Caco-2 (cell line): ENCODE results near the gene PDSS2. TPM values are rescaled to one million over a fixed set of nuclear protein-coding genes. Genes with fewer than 3 reads are reported as not detected.

Source experiments
- BruUV-seq: library from RNA; stranded (reverse); fragments of 400-500 nt; replicated peaks from 2 replicates; lab custom pipeline; 2021; lab: Mats Ljungman, UMichigan
- CTCF ChIA-PET: fragments of 300-600 bp; sonication (Branson Sonifier 250); formaldehyde crosslinking; loops from one replicate; lab custom pipeline; 2022; ENCODE audit warnings: antibody characterized with exemption; lab: Charles Lee
- POLR2A ChIA-PET: fragments of 300-600 bp; sonication (Branson Sonifier 250); formaldehyde crosslinking; loops from one replicate; lab custom pipeline; 2022; ENCODE audit warnings: antibody characterized with exemption; lab: Charles Lee
- DNase-seq, 2 experiments: peaks; one replicate each; pipeline versions ENCODE4 v3.0.0 to v3.0.0-alpha.2; 2020 to 2022
- H3K27me3 ChIP-seq: replicated peaks from 2 replicates; pipeline ENCODE4 v1.6.0; 2011; ENCODE audit warnings: low read length; ENCODE audit not compliant: control insufficient read depth, insufficient read depth
- H3K36me3 ChIP-seq: 2 replicates; pipeline ENCODE4 v1.5.1; 2011; ENCODE audit warnings: low read length; ENCODE audit not compliant: control insufficient read depth, insufficient read depth
- H3K4me1 ChIP-seq: fragments of 250-450 bp; sonication (Bioruptor Pico); 2 replicates; pipeline ENCODE4 v1.5.1; 2020; ENCODE audit warnings: mild to moderate bottlenecking
- H3K4me3 ChIP-seq: 2 replicates; pipeline ENCODE4 v1.5.1; 2011; ENCODE audit warnings: low read depth, mild to moderate bottlenecking, control low read depth, low read length
- H3K9me3 ChIP-seq: fragments of 250-450 bp; sonication (Bioruptor Pico); 2 replicates; pipeline ENCODE4 v1.5.1; 2020; ENCODE audit warnings: mild to moderate bottlenecking, moderate library complexity
- H3K27ac Mint-ChIP-seq: one replicate; pipeline ENCODE4 v1.8.0; 2022; ENCODE audit warnings: mixed read lengths; ENCODE audit not compliant: unreplicated experiment
- H3K27me3 Mint-ChIP-seq: one replicate; pipeline ENCODE4 v1.8.0; 2022; ENCODE audit warnings: mixed read lengths; ENCODE audit not compliant: insufficient read depth, unreplicated experiment
- H3K36me3 Mint-ChIP-seq: one replicate; pipeline ENCODE4 v1.8.0; 2022; ENCODE audit warnings: mild to moderate bottlenecking, mixed read lengths; ENCODE audit not compliant: insufficient read depth, unreplicated experiment
- H3K4me1 Mint-ChIP-seq: one replicate; pipeline ENCODE4 v1.8.0; 2022; ENCODE audit warnings: low read depth, mixed read lengths; ENCODE audit not compliant: unreplicated experiment
- H3K4me3 Mint-ChIP-seq: one replicate; pipeline ENCODE4 v1.8.0; 2022; ENCODE audit warnings: mild to moderate bottlenecking, moderate library complexity, mixed read lengths; ENCODE audit not compliant: unreplicated experiment
- H3K9me3 Mint-ChIP-seq: one replicate; pipeline ENCODE4 v1.8.0; 2022; ENCODE audit warnings: mixed read lengths; ENCODE audit not compliant: unreplicated experiment
- CTCF ChIP-seq, 2 experiments: fragments of 200-600 bp in 1 of 2; IDR thresholded peaks; 1 replicate in 1 of 2; 2 replicates in 1 of 2; pipeline versions ENCODE4 v1.5.1 to v1.8.0; 2011 to 2022; ENCODE audit warnings: antibody characterized with exemption in 1 of 2, control low read depth in 1 of 2, inconsistent platforms in 1 of 2, low read depth in 1 of 2, low read length in 1 of 2, mild to moderate bottlenecking in 1 of 2, moderate library complexity in 1 of 2; ENCODE audit not compliant: insufficient read depth in 1 of 2, severe bottlenecking in 1 of 2, unreplicated experiment in 1 of 2
- intact Hi-C: fragments of 100-400 bp; cut with micrococcal nuclease; formaldehyde crosslinking; loops from one replicate; pipeline ENCODE4 v1.10.0; 2022; ENCODE audit not compliant: unreplicated experiment
- total RNA-seq: library from RNA; stranded (reverse); gene quantifications from 2 replicates; pipeline ENCODE4 v1.2.3, GENCODE V29; 2022

Gene PDSS2
- total RNA-seq, 1 experiment from 2014 or later: 10.3 TPM

GRCh38 chr6:107357031-107357430, 102.3 kb downstream of the PDSS2 start:
- Mint-ChIP-seq H3K4me1 (peaks cover 7% of the 10 kb centered on the region), H3K9me3 (no peaks in the 10 kb centered on the region), H3K36me3 (peaks cover under 1% of the 10 kb centered on the region), H3K27me3 (no peaks in the 10 kb centered on the region), H3K27ac (no peak overlapping the region), H3K4me3 (no peak overlapping the region)
- TF ChIP-seq CTCF (IDR thresholded peaks at IDR 0.05; ENCODE audit: insufficient read depth in 1 of 2, low read depth in 1 of 2, low read length in 1 of 2, severe bottlenecking in 1 of 2, unreplicated experiment in 1 of 2): no peak
- intact Hi-C loops: no loop called here
- Histone ChIP-seq H3K36me3 (no peaks in the 10 kb centered on the region), H3K9me3 (no peaks in the 10 kb centered on the region), H3K4me3 (no peak overlapping the region), H3K4me1 (no peaks in the 10 kb centered on the region), H3K27me3 (no peaks in the 10 kb centered on the region)
- ChIA-PET POLR2A (no interaction called here), CTCF (no interaction called here)
- BruUV-seq: no TSS peak
- DNase-seq: no peak

GRCh38 chr6:107355659-107356058, 103.7 kb downstream of the PDSS2 start:
- no peak for TF ChIP-seq CTCF (IDR thresholded peaks at IDR 0.05; ENCODE audit: insufficient read depth in 1 of 2, low read depth in 1 of 2, low read length in 1 of 2, severe bottlenecking in 1 of 2, unreplicated experiment in 1 of 2)
- Mint-ChIP-seq H3K27ac (no peak overlapping the region), H3K27me3 (no peaks in the 10 kb centered on the region), H3K4me3 (no peak overlapping the region), H3K36me3 (no peaks in the 10 kb centered on the region), H3K9me3 (no peaks in the 10 kb centered on the region), H3K4me1 (no peaks in the 10 kb centered on the region)
- H3K4me1 ChIP-seq: no peaks in the 10 kb centered on the region
- BruUV-seq: no TSS peak
- H3K9me3 ChIP-seq: no peaks in the 10 kb centered on the region
- H3K27me3 ChIP-seq: no peaks in the 10 kb centered on the region
- DNase-seq: no peak
- H3K4me3 ChIP-seq: no peak overlapping the region
- intact Hi-C loops: no loop called here
- ChIA-PET CTCF (no interaction called here), POLR2A (no interaction called here)
- no peaks in the 10 kb centered on the region for H3K36me3 ChIP-seq

GRCh38 chr6:107354451-107354850, 104.9 kb downstream of the PDSS2 start:
- ChIA-PET POLR2A (no interaction called here), CTCF (no interaction called here)
- no peaks in the 10 kb centered on the region for H3K9me3 Mint-ChIP-seq
- H3K4me1 Mint-ChIP-seq: no peaks in the 10 kb centered on the region
- BruUV-seq: no TSS peak
- DNase-seq: no peak
- no peak overlapping the region for H3K4me3 ChIP-seq
- H3K36me3 ChIP-seq: no peaks in the 10 kb centered on the region
- no peaks in the 10 kb centered on the region for H3K4me1 ChIP-seq
- intact Hi-C loops: no loop called here
- H3K36me3 Mint-ChIP-seq: no peaks in the 10 kb centered on the region
- H3K27me3 Mint-ChIP-seq: no peaks in the 10 kb centered on the region
- no peaks in the 10 kb centered on the region for H3K9me3 ChIP-seq
- no peak for TF ChIP-seq CTCF (IDR thresholded peaks at IDR 0.05; ENCODE audit: insufficient read depth in 1 of 2, low read depth in 1 of 2, low read length in 1 of 2, severe bottlenecking in 1 of 2, unreplicated experiment in 1 of 2)
- H3K27me3 ChIP-seq: no peaks in the 10 kb centered on the region
- H3K27ac Mint-ChIP-seq: no peak overlapping the region
- no peak overlapping the region for H3K4me3 Mint-ChIP-seq
